H9 (cell line): Measurements from ENCODE around the gene PKP1. TPM values are rescaled to one million over a fixed set of nuclear protein-coding genes. Genes with fewer than 3 reads are reported as not detected.

Experiments used
- DNase-seq: peaks from one replicate; pipeline ENCODE4 v3.0.0-alpha.2; 2017
- H2AFZ ChIP-seq: one replicate; pipeline ENCODE4 v1.6.1; 2013; ENCODE audit warnings: mild to moderate bottlenecking, low read length, control low read depth, moderate library complexity
- H2AK5ac ChIP-seq: 2 replicates; pipeline ENCODE4 v1.6.1; 2013; ENCODE audit warnings: low read length, control low read depth, mixed read lengths; ENCODE audit not compliant: insufficient read length
- H2BK120ac ChIP-seq: one replicate; pipeline ENCODE4 v1.6.1; 2013; ENCODE audit warnings: low read depth, mild to moderate bottlenecking, low read length, control low read depth, inconsistent platforms; ENCODE audit not compliant: poor library complexity, severe bottlenecking
- H2BK12ac ChIP-seq: 2 replicates; pipeline ENCODE4 v1.6.1; 2013; ENCODE audit warnings: low read length, control low read depth, mixed read lengths, low read depth; ENCODE audit not compliant: insufficient read length
- H2BK15ac ChIP-seq: 2 replicates; pipeline ENCODE4 v1.6.1; 2013; ENCODE audit warnings: low read depth, low read length, control low read depth
- H2BK20ac ChIP-seq: one replicate; pipeline ENCODE4 v1.6.1; 2013; ENCODE audit warnings: low read depth, mild to moderate bottlenecking, low read length, control low read depth, inconsistent platforms; ENCODE audit not compliant: poor library complexity, severe bottlenecking
- H2BK5ac ChIP-seq: 2 replicates; pipeline ENCODE4 v1.6.1; 2013; ENCODE audit warnings: low read length, control low read depth, mixed read lengths; ENCODE audit not compliant: insufficient read length
- H3K14ac ChIP-seq: 2 replicates; pipeline ENCODE4 v1.6.1; 2013; ENCODE audit warnings: low read length, control low read depth; ENCODE audit not compliant: insufficient read depth
- H3K18ac ChIP-seq: 2 replicates; pipeline ENCODE4 v1.6.1; 2013; ENCODE audit warnings: low read depth, mild to moderate bottlenecking, mixed read lengths, low read length, control low read depth; ENCODE audit not compliant: insufficient read length
- H3K23ac ChIP-seq: 2 replicates; pipeline ENCODE4 v1.6.1; 2013; ENCODE audit warnings: low read length, control low read depth, mixed read lengths, low read depth; ENCODE audit not compliant: insufficient read length
- H3K23me2 ChIP-seq: 2 replicates; pipeline ENCODE4 v1.6.1; 2013; ENCODE audit warnings: low read depth, mild to moderate bottlenecking, mixed read lengths, low read length, control low read depth; ENCODE audit not compliant: insufficient read length, poor library complexity, severe bottlenecking
- H3K27ac ChIP-seq: 2 replicates; pipeline ENCODE4 v1.5.1; 2013; ENCODE audit warnings: low read length, control low read depth, mixed read lengths, low read depth; ENCODE audit not compliant: insufficient read length
- H3K27me3 ChIP-seq: 2 replicates; pipeline ENCODE4 v1.6.1; 2013; ENCODE audit warnings: low read length, control low read depth, inconsistent platforms; ENCODE audit not compliant: insufficient read depth
- H3K4ac ChIP-seq: 2 replicates; pipeline ENCODE4 v1.6.1; 2013; ENCODE audit warnings: low read depth, mild to moderate bottlenecking, control low read depth, inconsistent platforms, low read length, moderate library complexity
- H3K4me1 ChIP-seq: 2 replicates; pipeline ENCODE4 v1.6.1; 2013; ENCODE audit warnings: low read length, control low read depth, inconsistent platforms; ENCODE audit not compliant: insufficient read depth
- H3K4me2 ChIP-seq: 2 replicates; pipeline ENCODE4 v1.6.1; 2013; ENCODE audit warnings: low read length, control low read depth, mixed read lengths; ENCODE audit not compliant: insufficient read length, insufficient read depth
- H3K56ac ChIP-seq: 2 replicates; pipeline ENCODE4 v1.6.1; 2013; ENCODE audit warnings: low read depth, mild to moderate bottlenecking, mixed read lengths, low read length, control low read depth; ENCODE audit not compliant: insufficient read length
- H3K79me1 ChIP-seq: 2 replicates; pipeline ENCODE4 v1.6.1; 2013; ENCODE audit warnings: low read depth, mild to moderate bottlenecking, moderate library complexity, low read length, control low read depth, inconsistent platforms; ENCODE audit not compliant: insufficient read depth, poor library complexity, severe bottlenecking
- H3K79me2 ChIP-seq: 2 replicates; pipeline ENCODE4 v1.6.1; 2013; ENCODE audit warnings: low read length, control low read depth, inconsistent platforms; ENCODE audit not compliant: insufficient read depth
- H3K9ac ChIP-seq: 2 replicates; pipeline ENCODE4 v1.6.1; 2013; ENCODE audit warnings: low read length, control low read depth, mixed read lengths; ENCODE audit not compliant: insufficient read length; ENCODE audit errors: extremely low read depth
- H3K9me3 ChIP-seq: one replicate; pipeline ENCODE4 v1.6.1; 2013; ENCODE audit warnings: low read depth, low read length, inconsistent platforms; ENCODE audit not compliant: control insufficient read depth
- H3T11ph ChIP-seq: one replicate; pipeline ENCODE4 v1.6.1; 2013; ENCODE audit warnings: mild to moderate bottlenecking, low read length, control low read depth, inconsistent platforms
- H4K20me1 ChIP-seq: one replicate; pipeline ENCODE4 v1.6.1; 2013; ENCODE audit not compliant: control insufficient read depth, insufficient read length, insufficient read depth
- H4K5ac ChIP-seq: 2 replicates; pipeline ENCODE4 v1.6.1; 2013; ENCODE audit warnings: low read depth, mild to moderate bottlenecking, mixed read lengths, low read length, control low read depth; ENCODE audit not compliant: insufficient read length
- H4K8ac ChIP-seq: replicated peaks from 2 replicates; pipeline ENCODE4 v1.6.1; 2013; ENCODE audit warnings: low read length, control low read depth, mixed read lengths, low read depth; ENCODE audit not compliant: insufficient read length
- H4K91ac ChIP-seq: 2 replicates; pipeline ENCODE4 v1.6.1; 2013; ENCODE audit warnings: low read depth, mild to moderate bottlenecking, moderate library complexity, mixed read lengths, low read length, control low read depth; ENCODE audit not compliant: insufficient read length
- H3K27ac Mint-ChIP-seq, 3 experiments: 2 replicates in 2 of 3; 3 replicates in 1 of 3; pipeline ENCODE4 v1.8.0; 2020 to 2021; ENCODE audit warnings: mixed read lengths in 3 of 3, mild to moderate bottlenecking in 1 of 3, moderate library complexity in 1 of 3
- H3K27me3 Mint-ChIP-seq: 2 replicates; pipeline ENCODE4 v1.8.0; 2021; ENCODE audit warnings: low read depth, mild to moderate bottlenecking, moderate library complexity, mixed read lengths
- H3K36me3 Mint-ChIP-seq, 3 experiments: 2 replicates in 2 of 3; 3 replicates in 1 of 3; pipeline ENCODE4 v1.8.0; 2020 to 2021; ENCODE audit warnings: low read depth in 3 of 3, mixed read lengths in 3 of 3; ENCODE audit not compliant: insufficient read depth in 1 of 3
- H3K4me1 Mint-ChIP-seq, 2 experiments: 2 replicates each; pipeline ENCODE4 v1.8.0; 2020; ENCODE audit warnings: mixed read lengths in 2 of 2
- H3K4me3 Mint-ChIP-seq, 2 experiments: 2 replicates in 1 of 2; 3 replicates in 1 of 2; pipeline ENCODE4 v1.8.0; 2020 to 2021; ENCODE audit warnings: mild to moderate bottlenecking in 2 of 2, mixed read lengths in 2 of 2, moderate library complexity in 1 of 2
- H3K9me3 Mint-ChIP-seq, 2 experiments: 2 replicates in 1 of 2; 3 replicates in 1 of 2; pipeline ENCODE4 v1.8.0; 2020; ENCODE audit warnings: mild to moderate bottlenecking in 2 of 2, mixed read lengths in 2 of 2, moderate library complexity in 1 of 2
- WGBS: extraction: QIAGEN DNeasy Blood & Tissue Kit; methylation state at CpG from one replicate; pipeline ENCODE4 v1.1.7; 2013; ENCODE audit warnings: missing lambda C conversion rate, low lambda C conversion rate, mixed read lengths; ENCODE audit not compliant: insufficient read length; ENCODE audit errors: extremely low coverage; 5-methylcytosine and 5-hydroxymethylcytosine counted together
- total RNA-seq: library from RNA; stranded (reverse); gene quantifications from 2 replicates; pipeline ENCODE4 v1.2.1, GENCODE V29; 2021
- TF ChIP-seq, protein P1 (sequence below): fragments of 200-600 bp; sonication (generic); conservative IDR thresholded peaks from 3 replicates; pipeline ENCODE4 v1.8.0; 2021; ENCODE audit warnings: antibody characterized with exemption, mild to moderate bottlenecking

Gene PKP1
- total RNA-seq, 1 experiment from 2014 or later = 0.09 TPM

DNA sequence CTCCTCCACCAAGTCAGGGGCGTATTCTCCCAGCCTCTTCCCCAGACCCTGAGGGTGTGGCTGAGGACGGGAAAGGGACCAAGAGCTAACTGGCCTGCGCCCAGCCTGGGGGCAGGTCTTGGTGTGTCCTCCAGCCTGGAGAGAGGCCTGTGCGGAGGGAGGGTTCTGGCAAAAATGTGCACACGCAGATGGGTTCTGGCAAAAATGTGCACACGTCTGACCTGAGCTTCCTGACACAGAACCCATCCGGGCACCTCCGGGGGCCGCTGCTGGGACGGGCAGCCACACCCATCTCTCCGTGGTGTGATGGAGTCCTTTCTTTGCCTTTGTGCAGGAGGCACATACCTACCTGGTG, 23.1 kb upstream of the PKP1 start:
- Histone ChIP-seq H2BK5ac (no peak overlapping the region), H4K8ac (no peak overlapping the region), H3K27ac (no peak overlapping the region), H3K18ac (no peak overlapping the region), H3K79me2 (no peaks in the 10 kb centered on the region), H3K4ac (no peak overlapping the region), H3K79me1 (no peaks in the 10 kb centered on the region), H3K27me3 (no peaks in the 10 kb centered on the region), H2AK5ac (no peak overlapping the region), H3K23ac (no peak overlapping the region), H3K56ac (no peak overlapping the region), H3K4me2 (peak overlapping the region; percentile 26), H3K9me3 (no peaks in the 10 kb centered on the region), H2BK15ac (no peak overlapping the region), H2AFZ (no peak overlapping the region), H3K4me1 (no peaks in the 10 kb centered on the region), H4K5ac (no peak overlapping the region), H2BK120ac (no peak overlapping the region), H3K14ac (no peak overlapping the region), H2BK20ac (no peak overlapping the region), H3K9ac (no peak overlapping the region), H4K20me1 (no peaks in the 10 kb centered on the region), H2BK12ac (no peak overlapping the region), H3K23me2 (peaks cover 6% of the 10 kb centered on the region), H4K91ac (no peak overlapping the region), H3T11ph (no peak overlapping the region)
- TF ChIP-seq, protein P1, sequence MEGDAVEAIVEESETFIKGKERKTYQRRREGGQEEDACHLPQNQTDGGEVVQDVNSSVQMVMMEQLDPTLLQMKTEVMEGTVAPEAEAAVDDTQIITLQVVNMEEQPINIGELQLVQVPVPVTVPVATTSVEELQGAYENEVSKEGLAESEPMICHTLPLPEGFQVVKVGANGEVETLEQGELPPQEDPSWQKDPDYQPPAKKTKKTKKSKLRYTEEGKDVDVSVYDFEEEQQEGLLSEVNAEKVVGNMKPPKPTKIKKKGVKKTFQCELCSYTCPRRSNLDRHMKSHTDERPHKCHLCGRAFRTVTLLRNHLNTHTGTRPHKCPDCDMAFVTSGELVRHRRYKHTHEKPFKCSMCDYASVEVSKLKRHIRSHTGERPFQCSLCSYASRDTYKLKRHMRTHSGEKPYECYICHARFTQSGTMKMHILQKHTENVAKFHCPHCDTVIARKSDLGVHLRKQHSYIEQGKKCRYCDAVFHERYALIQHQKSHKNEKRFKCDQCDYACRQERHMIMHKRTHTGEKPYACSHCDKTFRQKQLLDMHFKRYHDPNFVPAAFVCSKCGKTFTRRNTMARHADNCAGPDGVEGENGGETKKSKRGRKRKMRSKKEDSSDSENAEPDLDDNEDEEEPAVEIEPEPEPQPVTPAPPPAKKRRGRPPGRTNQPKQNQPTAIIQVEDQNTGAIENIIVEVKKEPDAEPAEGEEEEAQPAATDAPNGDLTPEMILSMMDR = no peak
- peak overlapping the region; percentile 17 to 65; a peak in 4 of 5 replicates for H3K4me3 Mint-ChIP-seq
- WGBS = no CpG with 5 or more reads among the region's 11 CpGs
- no peak overlapping the region for H3K27ac Mint-ChIP-seq
- no peaks in the 10 kb centered on the region; a peak in 1 of 5 replicates for H3K9me3 Mint-ChIP-seq
- H3K4me1 Mint-ChIP-seq = peaks cover 3 to 7% of the 10 kb centered on the region in 2 experiments; a peak in 3 of 4 replicates
- H3K36me3 Mint-ChIP-seq = no peaks in the 10 kb centered on the region
- DNase-seq = no peak
- peaks cover 29% of the 10 kb centered on the region for H3K27me3 Mint-ChIP-seq
